Spleen (tissue), 7 donors: ENCODE data around the gene KSR2.

Experiments used
- POLR2A ChIP-seq, 3 donors: fragments of 450-650 bp; IDR thresholded peaks; one replicate each; pipeline ENCODE4 v1.5.1; 2017; ENCODE audit warnings: antibody characterized with exemption in 3 of 3, mild to moderate bottlenecking in 1 of 3
- TF ChIP-seq, protein P1 (sequence below), 11 experiments: fragments of 200-600 bp in 7 of 11; fragments of 450-650 bp in 4 of 11; sonication (generic) in 4 of 11; IDR thresholded peaks in 8 of 11; conservative IDR thresholded peaks in 3 of 11; 1 replicate in 7 of 11; 2 replicates in 4 of 11; pipeline versions ENCODE4 v1.4.0 to v1.8.0; 2016 to 2021; ENCODE audit warnings: antibody characterized with exemption in 11 of 11, inconsistent platforms in 4 of 11, mild to moderate bottlenecking in 1 of 11
- donor health status: DM: no; HTN: no; CAD: no; lungs with moderate emphysema.
- donor health status: DM: no; HTN: no; CAD: no.
- donor health status: DM: no; HTN: no; CAD: no.

DNA sequence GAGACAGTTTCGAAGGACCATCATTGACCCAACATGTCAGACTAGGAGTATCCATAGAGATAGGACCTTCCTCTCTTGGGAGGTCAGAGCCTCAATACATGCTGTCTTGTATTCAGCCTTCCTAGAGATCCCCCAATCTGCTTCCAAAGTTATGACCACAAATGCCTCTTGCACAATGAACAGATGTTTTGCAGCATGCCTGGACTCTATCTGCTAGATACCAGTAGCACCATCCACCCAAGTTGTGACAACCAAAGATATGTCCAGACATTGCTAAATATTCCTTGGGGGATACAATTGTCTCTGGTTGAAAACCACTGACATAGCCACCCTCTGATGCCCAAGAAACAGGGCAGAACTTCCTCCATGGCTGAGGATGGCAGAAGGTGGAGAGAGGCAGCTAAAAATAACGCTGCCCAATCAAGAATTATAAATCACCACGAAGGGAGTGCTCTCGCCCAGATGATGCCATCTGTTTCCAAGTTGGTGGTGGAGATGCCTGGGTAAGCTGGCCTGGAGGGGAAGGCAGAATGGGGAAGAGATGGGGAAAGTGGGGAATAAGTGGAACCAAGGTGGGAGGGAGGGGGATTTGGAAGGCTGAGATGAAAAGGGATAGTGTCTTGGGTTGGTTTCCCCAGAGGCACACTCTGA, 564.5 kb downstream of the KSR2 start:
- no peak for TF ChIP-seq POLR2A (IDR thresholded peaks at IDR 0.05)
- TF ChIP-seq, protein P1, sequence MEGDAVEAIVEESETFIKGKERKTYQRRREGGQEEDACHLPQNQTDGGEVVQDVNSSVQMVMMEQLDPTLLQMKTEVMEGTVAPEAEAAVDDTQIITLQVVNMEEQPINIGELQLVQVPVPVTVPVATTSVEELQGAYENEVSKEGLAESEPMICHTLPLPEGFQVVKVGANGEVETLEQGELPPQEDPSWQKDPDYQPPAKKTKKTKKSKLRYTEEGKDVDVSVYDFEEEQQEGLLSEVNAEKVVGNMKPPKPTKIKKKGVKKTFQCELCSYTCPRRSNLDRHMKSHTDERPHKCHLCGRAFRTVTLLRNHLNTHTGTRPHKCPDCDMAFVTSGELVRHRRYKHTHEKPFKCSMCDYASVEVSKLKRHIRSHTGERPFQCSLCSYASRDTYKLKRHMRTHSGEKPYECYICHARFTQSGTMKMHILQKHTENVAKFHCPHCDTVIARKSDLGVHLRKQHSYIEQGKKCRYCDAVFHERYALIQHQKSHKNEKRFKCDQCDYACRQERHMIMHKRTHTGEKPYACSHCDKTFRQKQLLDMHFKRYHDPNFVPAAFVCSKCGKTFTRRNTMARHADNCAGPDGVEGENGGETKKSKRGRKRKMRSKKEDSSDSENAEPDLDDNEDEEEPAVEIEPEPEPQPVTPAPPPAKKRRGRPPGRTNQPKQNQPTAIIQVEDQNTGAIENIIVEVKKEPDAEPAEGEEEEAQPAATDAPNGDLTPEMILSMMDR (IDR thresholded peaks at IDR 0.05 in 8 of 11, conservative IDR thresholded peaks at IDR 0.05 in 3 of 11) = no peak
